NCI-H2029 treated with DMSO at 0.1 percent for 48 hours (cell line): Measurements from ENCODE around the gene TACR2.
A peak's percentile ranks its signal among the peaks of the same experiment; 100 is the strongest.
"Not testable (repeated sequence)": the region's sequence is repeated elsewhere in the genome, so short reads cannot be mapped to it uniquely, and the experiment has no call there.

Experiments
- DNase-seq: peaks from one replicate; lab custom pipeline; 2025; lab: John Stamatoyannopoulos, UW

TACR2 gene

DNA sequence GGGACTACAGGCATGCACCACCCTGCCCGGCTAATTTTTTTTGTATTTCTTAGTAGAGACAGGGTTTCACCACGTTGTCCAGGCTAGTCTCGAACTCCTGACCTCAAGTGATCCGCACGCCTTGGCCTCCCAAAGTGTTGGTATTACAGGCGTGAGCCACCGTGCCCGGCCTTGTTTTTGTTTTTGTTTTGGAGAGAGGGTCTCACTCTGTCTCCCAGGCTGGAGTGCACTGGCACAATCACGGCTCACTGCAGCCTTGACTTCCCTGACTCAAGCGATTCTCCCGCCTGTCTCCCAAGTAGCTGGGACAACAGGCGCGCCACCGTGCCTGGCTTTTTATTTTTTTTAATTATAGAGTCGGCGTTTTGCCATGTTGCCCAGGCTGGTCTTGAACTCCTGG, 33.7 kb upstream of the TACR2 start:
- not testable (repeated sequence) for DNase-seq

DNA sequence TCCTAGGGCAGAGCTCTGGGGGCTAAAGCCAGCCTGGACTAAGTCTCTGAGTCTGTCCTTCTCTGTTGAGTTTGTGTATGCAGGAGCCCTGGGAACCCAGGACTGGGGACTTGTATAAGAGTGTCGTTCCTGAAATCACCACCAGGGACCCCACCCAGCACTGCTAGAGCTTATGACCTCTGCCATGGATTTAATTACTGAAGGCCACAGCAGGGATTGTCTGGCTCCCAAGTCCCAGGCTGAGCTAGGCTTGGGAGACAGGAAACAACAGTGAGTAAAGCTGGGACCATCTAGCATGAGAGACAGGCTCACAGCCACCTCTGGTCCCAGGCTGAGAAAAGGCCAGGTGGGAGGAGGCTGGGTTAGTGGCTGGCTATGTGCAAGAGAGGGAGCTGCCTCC, 33.1 kb upstream of the TACR2 start:
- peak; percentile 32 for DNase-seq

DNA sequence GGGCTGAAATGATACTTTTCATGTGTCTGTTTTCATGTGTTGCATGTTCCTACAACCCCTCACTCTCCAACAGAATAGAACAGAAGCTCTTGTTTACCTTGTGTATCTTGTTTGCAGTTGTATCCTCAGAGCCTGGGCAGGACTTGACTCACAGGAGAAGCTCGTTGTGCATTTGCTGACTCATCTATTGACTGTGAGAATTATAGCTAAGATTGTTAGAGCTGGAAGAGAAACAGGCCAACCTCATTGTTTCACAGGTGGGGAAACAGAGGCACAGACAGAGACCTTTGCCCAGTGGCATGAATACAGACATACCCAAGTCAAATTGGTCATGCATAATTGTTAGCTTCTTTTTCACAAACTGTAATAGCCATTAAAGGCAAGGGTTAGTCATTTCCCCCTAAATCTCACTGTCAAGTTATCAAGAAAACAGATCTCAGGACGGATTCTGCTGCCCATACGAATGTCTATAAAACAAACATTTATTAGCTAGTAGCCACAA, 30.0 kb upstream of the TACR2 start:
- no peak for DNase-seq

DNA sequence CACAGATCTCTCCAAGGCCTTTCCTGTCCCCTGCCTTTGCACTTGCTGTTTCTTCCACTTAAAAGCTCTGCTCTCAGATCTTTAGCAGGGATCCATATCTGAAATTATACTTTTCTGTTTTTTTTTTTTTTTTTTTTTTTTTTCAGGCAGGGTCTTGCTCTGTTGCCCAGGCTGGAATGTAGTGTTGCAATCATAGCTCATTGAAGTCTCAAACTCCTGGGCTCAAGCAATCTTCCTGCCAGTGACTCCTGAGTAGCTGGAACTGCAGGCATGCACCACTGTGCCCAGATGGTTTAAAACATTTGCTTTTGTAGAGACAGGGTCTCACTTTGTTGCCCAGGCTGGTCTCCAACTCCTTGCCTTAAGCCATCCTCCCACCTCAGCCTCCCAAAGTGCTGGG, 29.5 kb upstream of the TACR2 start:
- DNase-seq: no peak

DNA sequence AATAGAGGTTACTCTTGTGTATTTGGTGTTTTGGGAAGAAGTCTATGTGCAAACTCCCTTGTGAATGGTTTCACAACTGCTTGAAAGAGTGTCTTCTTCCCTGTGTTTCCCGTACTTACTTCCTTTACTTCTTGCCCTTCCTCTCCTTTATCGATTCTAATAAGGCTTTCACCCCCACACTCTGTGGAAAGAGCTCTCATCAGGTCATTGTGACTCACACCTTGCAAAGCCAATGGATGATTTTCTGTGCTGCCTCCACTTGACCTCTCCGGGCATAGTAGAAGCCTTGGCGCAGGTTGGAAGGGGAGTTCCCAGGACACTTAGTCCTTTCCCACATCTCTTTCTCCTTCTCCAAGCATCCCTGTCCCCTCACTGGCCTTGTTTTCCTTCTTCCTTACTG, 28.3 kb upstream of the TACR2 start:
- DNase-seq: no peak

DNA sequence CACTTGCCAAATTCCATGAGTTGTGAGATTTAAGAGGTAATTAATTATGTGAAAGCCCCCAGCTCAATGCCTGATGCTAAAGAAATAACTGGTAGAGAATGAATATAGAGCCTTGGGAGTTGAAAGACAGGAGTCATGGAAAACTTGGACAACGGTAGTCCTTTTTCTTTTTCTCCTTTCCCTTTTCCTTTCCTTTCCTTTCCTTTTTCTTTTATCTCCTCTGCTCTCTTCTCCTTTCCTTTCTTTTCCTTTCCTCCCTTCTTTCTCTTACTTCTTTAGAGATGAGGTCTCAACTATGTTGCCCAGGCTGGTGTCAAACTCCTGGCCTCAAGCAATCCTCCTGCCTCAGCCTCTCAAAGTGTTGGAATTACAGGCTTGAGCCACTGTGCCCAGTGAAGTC, 26.6 kb upstream of the TACR2 start:
- no peak for DNase-seq

DNA sequence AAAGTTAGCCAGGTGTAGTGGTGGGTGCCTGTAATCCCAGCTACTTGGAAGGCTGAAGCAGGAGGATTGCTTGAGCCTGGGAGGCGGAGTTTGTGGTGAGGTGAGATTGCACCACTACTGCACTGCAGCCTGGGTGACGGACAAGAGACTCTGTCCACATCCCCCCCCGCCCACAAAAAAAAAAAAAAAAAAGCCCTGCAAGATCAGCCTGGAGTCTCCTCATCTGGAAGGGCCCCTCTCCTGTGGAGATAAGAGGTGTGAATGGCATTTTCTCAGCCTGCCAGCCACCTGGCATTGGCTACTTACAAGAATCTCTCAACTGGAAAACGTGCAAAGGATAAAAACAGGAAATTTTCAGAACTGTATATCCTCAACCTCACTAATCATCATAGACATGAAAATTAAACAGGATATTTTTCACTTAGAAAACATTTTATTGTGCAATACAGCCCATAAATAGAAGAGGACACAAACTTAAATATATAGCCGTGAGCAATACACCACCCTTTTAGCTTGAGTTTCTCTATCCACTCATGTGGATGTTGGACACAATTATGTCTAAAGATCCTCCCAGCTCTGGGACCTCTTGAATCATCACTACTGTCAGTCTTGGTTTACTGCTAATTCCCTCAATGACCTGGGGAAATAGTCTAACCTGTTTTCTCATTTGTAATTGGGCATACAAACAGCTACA, 23.2 kb upstream of the TACR2 start:
- peak; percentile 24 for DNase-seq

DNA sequence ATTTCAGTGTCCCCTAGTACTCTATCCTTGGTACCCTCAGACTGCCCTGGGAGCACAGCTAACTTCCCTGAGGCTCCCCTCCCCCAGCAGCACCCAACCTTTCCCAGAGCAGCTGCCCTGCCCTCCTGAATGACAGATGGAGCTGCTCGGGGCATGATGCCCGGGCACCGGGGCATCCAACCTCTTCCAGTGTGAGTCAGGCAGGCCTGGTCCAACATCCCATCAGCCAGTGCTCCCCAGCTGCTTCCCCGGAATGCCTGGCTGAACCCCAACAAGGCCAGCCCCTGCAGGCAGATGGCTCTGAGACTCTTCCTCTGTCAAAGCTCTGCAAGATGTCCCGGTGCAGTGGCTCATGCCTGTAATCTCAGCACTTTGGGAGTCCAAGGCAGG, 22.6 kb upstream of the TACR2 start:
- no peak for DNase-seq

DNA sequence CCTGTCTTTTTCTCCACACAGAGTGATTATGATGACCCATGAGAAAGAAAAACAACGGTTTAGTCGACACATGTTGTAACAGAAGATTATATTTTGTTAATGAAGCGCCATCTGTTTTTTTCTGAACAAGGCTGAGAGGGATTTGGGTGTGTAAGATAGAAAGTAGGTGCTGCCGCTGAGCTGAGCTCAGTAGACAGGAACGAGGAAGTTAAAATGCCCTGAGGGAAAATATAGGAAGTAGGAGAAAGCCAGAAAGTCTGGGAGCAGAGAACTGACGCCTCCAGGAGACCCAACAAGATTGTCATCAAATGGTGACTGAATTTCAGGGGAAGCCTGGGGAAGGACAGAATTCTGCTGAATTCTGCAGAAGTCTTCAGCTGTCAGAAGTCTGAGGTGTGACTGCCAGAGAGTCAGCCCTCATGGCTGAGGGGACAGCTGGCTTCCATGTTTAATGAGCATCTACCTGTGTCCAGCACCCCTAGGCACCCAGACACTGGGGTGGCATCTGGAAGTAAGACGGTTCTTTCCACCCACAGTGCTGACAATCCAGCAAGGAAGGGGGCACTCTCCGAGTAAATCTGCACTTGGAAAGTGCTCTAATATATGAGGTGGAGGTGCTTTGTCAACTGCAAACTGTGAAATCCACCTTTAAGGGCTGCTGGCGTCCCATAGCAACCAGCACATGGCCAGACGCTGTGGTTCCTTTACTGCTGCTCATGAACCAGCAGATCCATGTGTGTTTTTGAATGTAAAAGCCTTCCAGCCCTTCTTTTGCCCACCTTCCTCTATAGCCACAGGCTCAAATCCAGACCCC, 22.0 kb upstream of the TACR2 start:
- DNase-seq: no peak

DNA sequence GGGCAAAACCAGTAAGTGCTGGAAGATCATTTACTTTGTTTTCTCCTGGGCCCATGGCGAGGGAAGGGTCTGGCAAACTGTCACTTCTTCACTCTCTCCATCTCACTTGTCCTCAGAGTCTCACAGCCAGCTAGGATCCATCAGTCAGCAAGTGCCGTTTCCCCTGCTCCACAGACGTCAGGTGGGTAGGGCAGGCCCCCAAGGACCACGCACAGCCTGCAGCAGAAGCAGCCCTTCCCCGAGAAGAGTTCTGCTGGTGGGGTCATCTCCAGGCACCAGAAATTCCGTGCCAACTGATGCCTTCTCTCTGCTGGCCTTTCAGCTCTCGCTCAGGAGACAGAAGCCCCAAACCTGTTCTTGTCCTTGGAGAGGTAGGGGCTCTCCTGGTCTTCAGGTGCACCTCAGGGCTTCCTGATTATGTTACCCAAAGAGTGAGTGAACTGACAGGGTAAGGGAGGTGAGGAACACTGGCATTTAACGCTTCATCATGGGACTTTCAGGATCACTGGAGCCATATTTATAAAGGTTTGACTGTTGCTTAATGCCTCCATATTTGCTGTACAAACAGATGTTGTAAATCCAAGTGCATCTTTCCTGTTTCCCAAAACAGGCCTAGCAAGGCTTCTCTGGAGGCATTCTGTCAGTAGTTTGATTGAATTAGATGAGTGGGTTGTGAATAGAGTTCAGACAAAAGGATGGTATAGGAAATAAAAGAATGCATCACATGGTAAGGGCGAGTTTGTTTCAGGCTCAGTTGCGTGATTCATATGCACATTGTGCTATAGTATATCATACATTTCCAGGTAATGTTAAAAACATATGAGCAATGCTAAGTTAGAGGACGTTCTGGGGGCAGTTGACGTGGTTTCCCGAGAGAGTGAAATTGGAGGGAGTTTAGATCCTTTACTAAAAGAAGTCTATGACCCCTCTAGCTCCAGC, 20.9 kb upstream of the TACR2 start:
- DNase-seq: no peak

DNA sequence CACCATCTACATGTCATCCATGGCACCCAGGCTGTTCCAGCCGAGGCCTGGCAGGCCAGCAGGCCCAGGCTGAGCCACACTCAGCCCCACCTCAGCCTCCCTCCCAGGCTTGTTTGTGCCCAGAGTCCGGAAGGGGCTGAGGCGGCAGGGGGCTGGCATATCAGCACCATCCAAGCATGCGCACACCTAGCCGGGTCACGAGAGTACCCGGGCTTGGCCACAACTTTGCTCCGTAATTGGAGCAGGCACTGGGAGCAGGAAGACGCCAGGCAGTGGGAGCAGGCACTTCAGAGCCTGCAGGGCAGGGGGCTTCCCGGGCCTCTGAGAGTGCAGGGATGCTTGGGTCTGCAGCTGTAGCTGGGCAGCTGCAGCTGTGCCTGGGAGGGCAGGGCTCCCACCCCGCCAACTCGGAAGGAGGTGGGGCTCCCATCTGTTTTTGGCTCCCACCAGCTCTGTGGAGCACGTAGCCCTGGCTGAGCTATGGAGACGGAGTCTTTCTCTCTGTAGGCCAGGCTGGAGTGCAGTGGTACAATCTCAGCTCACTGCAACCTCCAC, 19.3 kb upstream of the TACR2 start:
- no peak for DNase-seq

DNA sequence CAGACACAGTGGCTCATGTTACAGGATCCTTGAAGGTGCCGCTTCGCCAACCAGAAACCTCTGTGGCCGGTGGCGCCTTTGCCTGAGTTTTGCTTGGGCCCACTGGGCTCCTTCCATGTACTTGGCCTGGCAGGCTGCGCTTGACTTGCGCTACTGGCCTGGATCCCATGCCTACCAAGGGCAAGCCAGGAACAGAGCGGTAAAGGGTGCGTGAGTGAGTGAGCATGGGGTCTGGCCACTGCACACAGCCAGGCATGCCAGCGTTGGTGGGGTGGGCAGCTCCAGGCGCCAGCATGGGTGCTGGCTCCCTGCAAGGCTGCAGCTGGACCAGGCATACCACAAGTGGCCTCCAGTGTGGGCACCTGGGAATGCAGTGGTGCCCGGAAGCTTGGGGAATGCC, 18.2 kb upstream of the TACR2 start:
- no peak for DNase-seq

DNA sequence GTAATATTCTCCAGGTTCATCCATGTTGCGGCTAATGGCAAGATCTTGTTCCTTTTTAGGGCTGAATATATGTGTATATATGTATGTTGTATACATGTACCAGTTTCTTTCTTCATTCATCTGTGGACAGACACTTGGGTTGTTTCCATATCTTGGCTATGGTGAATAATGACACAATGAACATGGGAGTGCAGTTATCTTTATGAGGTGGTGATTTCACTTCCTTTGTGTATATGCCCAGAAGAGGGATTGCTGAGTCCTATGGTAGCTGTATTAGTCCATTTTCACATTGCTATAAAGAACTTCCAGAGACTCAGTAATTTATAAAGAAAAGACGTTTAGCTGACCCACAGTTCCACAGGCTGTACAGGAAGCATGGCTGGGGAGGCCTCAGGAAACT, 17.5 kb upstream of the TACR2 start:
- no peak for DNase-seq

DNA sequence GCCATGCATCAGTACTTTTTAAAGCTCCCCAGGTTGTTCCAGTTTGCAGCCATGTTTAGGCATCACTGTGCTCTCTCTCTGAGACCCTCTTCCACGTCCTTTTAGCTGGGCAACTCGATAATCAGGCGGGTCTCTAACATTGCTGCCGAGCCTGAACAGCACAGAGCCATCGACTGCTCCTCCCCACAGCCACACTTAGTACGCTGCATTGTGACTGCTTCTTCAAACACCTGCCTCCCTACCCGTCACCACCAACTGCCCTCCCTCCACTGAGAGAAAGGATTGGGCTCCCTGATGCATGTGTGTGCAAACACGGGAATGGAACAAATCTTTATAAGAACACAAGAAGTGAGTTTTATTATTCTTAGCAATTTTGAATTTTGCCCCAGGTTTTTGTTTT, 11.4 kb upstream of the TACR2 start:
- DNase-seq: peak; percentile 41

DNA sequence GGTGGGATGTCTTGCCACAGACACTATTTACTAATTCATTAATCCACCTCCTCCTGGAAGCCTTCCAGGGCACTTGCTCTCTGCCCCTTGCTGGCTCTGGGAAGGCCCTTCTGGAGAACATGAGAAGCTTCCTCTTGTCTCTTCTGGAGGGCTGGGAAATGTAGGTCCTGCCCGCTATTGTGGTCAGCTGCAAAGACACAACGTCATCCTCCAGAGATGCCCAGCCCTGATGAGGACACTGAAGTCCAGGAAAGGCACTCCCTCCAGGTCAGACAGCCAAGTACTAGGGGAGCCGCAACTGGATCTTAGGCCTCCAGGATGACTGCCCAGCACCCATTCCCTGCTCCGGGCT, 9.6 kb upstream of the TACR2 start:
- DNase-seq: no peak

DNA sequence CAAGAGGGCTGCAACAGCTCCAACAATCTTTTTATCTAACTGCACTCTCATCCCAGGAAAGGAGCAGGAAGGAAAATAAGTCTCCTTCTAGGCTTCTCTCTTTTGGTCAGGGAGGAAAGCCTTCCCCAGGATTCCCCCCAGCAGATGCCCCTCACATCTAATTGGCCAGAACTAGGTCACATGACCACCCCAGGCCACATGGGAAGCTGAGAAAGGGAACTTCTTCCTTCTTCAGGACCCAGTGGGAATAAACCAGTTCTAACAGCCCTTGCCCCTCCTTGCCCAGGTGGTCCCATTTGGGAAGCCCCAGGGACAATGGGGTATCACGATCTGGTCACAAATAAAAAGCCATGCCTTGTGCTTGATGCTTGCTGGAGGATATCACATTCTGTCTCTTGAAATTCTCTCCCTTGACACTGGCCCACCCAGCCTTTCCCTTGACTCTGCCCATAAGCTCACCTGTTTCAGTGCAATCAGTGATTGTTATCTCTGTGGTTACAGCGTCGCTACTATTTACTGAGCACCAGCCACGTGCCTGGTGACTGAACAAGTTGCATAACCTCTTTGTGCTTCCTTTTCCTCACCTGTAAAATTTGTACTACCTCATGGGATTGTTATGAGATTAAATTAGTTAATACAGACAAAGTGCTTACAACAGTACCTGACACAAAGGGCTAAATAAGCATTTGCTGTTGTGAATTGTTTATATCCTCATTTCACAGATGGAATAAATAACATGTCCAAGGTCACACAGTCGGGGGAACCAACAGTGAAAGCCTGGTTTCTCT, 9.0 kb upstream of the TACR2 start:
- DNase-seq: peak; percentile 50

DNA sequence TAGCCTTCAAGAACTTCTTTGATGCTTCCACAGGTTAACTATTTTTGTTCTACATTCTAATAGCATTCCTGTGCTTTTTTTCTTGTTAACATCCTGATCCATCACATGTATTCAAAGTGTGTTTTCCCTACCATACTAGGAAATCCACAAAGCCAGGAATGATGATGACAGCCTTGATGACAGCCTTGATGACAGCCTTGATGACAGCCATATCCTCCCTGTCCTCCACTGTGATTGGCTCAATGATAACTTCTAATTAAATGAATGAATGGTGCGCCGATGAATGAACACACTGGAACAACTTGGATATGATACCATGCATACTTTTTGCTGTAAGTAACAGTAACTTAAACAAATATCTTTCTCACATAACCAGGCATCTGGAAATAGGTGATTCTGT, 8.3 kb upstream of the TACR2 start:
- DNase-seq: no peak

DNA sequence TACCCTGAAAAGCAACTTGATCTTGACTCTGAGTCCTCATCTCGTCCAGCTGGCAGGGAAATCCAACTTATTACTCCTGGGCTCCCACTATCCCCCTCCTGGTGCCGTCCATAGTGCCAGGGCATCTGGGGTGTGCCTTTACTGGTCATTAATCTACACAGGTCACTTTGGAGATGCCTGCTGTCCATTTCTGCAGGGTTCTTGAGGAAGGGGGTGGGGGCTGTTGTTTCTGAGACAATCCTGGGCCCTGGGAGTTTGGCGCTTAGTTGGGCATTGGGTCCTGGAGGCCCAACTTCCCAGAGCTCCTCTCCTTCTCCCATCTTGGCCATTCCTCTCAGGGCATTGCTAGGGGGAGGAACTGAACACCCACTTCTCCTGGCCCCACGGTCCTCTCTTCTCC, 6.0 kb upstream of the TACR2 start:
- no peak for DNase-seq

DNA sequence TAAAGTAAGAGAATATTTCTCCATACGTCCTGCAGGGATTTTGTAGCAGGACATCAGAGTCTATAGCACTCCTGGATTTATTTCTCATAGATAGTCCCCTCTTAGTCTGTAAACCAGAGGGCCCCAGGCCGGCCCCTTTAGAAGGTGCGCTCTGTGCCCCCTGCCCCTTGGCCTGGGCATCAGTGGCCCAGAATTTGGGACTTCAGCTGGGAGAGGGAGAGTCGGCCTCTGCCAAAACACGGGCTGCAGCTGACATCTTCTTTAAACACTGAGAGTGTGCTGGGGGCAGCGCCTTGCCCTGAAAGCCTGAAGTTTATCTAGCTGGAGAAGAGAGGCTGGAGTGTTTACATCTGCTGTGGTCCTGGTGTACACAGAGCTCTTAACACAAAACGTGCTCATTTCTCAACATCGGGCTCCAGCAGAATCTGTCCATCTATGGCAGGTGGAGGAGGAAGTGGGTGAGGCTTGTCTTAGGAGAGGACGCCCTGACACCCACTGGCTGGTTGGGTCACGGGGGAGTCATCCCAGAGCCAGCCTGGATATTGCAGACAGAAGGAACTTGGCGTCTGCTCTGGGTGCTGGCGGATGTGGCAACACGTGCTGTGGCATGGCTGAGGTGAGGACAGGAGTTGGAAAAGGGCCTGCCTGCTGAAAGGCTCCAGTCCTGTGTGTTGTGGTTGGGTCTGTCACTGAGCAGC, 5.0 kb upstream of the TACR2 start:
- DNase-seq: peak; percentile 84

DNA sequence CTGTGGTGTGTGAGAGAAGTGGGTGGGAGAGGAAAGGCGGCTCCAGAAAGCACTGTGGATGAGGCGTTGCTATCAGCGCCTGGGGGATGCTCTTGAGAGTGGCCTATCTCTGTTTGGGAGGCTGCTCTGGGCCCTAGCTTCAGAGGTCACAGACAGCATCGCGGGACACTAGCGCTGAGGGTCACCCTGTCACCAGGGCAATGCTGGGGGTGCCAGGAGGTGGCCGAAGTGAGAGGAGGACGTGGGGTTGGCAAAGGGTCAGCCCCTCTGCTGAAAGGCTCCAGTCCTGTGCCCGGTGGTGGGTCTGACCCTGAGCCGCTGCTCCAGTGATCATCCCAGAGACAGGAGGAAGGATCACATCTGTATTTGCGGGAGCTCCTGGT, 3.0 kb upstream of the TACR2 start:
- DNase-seq: no peak
